Neural progenitor cell (in vitro differentiated cells): ENCODE data around the gene RAB11FIP2. TPM values are rescaled to one million over a fixed set of nuclear protein-coding genes. Genes with fewer than 3 reads are reported as not detected.

ENCODE experiments used
- DNase-seq: peaks from one replicate; pipeline ENCODE4 v3.0.0-alpha.2; 2016; ENCODE audit warnings: low spot score
- H2AFZ ChIP-seq: fragments of 200-600 bp; sonication (generic); replicated peaks from 2 replicates; pipeline ENCODE4 v1.6.1; 2016; ENCODE audit warnings: antibody characterized with exemption
- H3F3A ChIP-seq: fragments of 200-600 bp; sonication (generic); 2 replicates; pipeline ENCODE4 v1.6.1; 2016; ENCODE audit warnings: antibody characterized with exemption, low read depth
- H3K27ac ChIP-seq: fragments of 200-600 bp; sonication (generic); 2 replicates; pipeline ENCODE4 v1.5.1; 2016; ENCODE audit warnings: mild to moderate bottlenecking
- H3K27me3 ChIP-seq: fragments of 200-600 bp; sonication (generic); 2 replicates; pipeline ENCODE4 v1.6.1; 2016; ENCODE audit warnings: mild to moderate bottlenecking, moderate library complexity
- H3K36me3 ChIP-seq: fragments of 200-600 bp; sonication (generic); 2 replicates; pipeline ENCODE4 v1.5.1; 2016
- H3K4me1 ChIP-seq: fragments of 200-600 bp; sonication (generic); 2 replicates; pipeline ENCODE4 v1.6.1; 2016; ENCODE audit warnings: mixed run types
- H3K4me2 ChIP-seq: fragments of 200-600 bp; sonication (generic); 2 replicates; pipeline ENCODE4 v1.6.1; 2016
- H3K4me3 ChIP-seq: fragments of 200-600 bp; sonication (generic); 2 replicates; pipeline ENCODE4 v1.5.1; 2016
- H3K79me2 ChIP-seq: fragments of 200-600 bp; sonication (generic); 2 replicates; pipeline ENCODE4 v1.6.1; 2016; ENCODE audit warnings: low read depth
- H3K9ac ChIP-seq: fragments of 200-600 bp; sonication (generic); 2 replicates; pipeline ENCODE4 v1.6.1; 2016
- H3K9me3 ChIP-seq: fragments of 200-600 bp; sonication (generic); 2 replicates; pipeline ENCODE4 v1.5.1; 2016; ENCODE audit warnings: low read depth
- H4K20me1 ChIP-seq: fragments of 200-600 bp; sonication (generic); 2 replicates; pipeline ENCODE4 v1.6.1; 2016; ENCODE audit warnings: low read depth
- H3K27ac Mint-ChIP-seq: 3 replicates; pipeline ENCODE4 v1.8.0; 2021; ENCODE audit warnings: mixed read lengths
- H3K27me3 Mint-ChIP-seq: 2 replicates; pipeline ENCODE4 v1.8.0; 2022; ENCODE audit warnings: low read depth, mild to moderate bottlenecking, inconsistent platforms, moderate library complexity, mixed read lengths; ENCODE audit not compliant: insufficient read depth
- H3K36me3 Mint-ChIP-seq: 3 replicates; pipeline ENCODE4 v1.8.0; 2021; ENCODE audit warnings: mixed read lengths
- H3K4me1 Mint-ChIP-seq: 3 replicates; pipeline ENCODE4 v1.8.0; 2021; ENCODE audit warnings: mixed read lengths
- H3K4me3 Mint-ChIP-seq: 3 replicates; pipeline ENCODE4 v1.8.0; 2021; ENCODE audit warnings: mild to moderate bottlenecking, moderate library complexity, mixed read lengths
- H3K9me3 Mint-ChIP-seq: 3 replicates; pipeline ENCODE4 v1.8.0; 2020; ENCODE audit warnings: mixed read lengths
- CTCF ChIP-seq: fragments of 200-600 bp; sonication (generic); IDR thresholded peaks from 2 replicates; pipeline ENCODE4 v1.5.1; 2017; ENCODE audit warnings: antibody characterized with exemption, mild to moderate bottlenecking
- EZH2 ChIP-seq: fragments of 200-600 bp; sonication (generic); IDR thresholded peaks from 2 replicates; pipeline ENCODE4 v1.6.1; 2017; ENCODE audit warnings: antibody characterized with exemption, mild to moderate bottlenecking, moderate library complexity
- EZH2phosphoT487 ChIP-seq: fragments of 200-600 bp; sonication (generic); IDR thresholded peaks from 2 replicates; pipeline ENCODE4 v1.6.1; 2017; ENCODE audit warnings: antibody characterized with exemption
- total RNA-seq: library from RNA; depleted of rRNA; stranded (reverse); fragments of >200 nt; gene quantifications from 2 replicates; pipeline ENCODE4 v1.2.3, GENCODE V29; 2015; ENCODE audit warnings: low replicate concordance

The RAB11FIP2 gene
- total RNA-seq, 1 donor from 2014 or later: 50.7 TPM

GRCh38 chr10:118042336-118042735 is 4.4 kb downstream of the RAB11FIP2 start:
- no peak for TF ChIP-seq EZH2phosphoT487
- TF ChIP-seq EZH2: no peak
- TF ChIP-seq CTCF: no peak
- Histone ChIP-seq H3K9me3 (no peaks in the 10 kb centered on the region), H3F3A (peaks cover 32% of the 10 kb centered on the region), H3K27me3 (no peaks in the 10 kb centered on the region), H4K20me1 (no peaks in the 10 kb centered on the region), H2AFZ (no peak overlapping the region), H3K36me3 (no peaks in the 10 kb centered on the region), H3K4me3 (no peak overlapping the region), H3K27ac (no peak overlapping the region), H3K4me1 (peaks cover 44% of the 10 kb centered on the region), H3K4me2 (peak overlapping the region; percentile 91), H3K79me2 (peaks cover 80% of the 10 kb centered on the region), H3K9ac (no peak overlapping the region)
- Mint-ChIP-seq H3K27ac (no peak overlapping the region), H3K4me1 (peaks cover 33% of the 10 kb centered on the region), H3K36me3 (peaks cover 1% of the 10 kb centered on the region), H3K9me3 (no peaks in the 10 kb centered on the region), H3K27me3 (no peaks in the 10 kb centered on the region), H3K4me3 (no peak overlapping the region)
- DNase-seq: no peak

GRCh38 chr10:118041316-118041715 is 5.4 kb downstream of the RAB11FIP2 start:
- H3K9me3 Mint-ChIP-seq: no peaks in the 10 kb centered on the region
- no peak overlapping the region for H3K27ac Mint-ChIP-seq
- Histone ChIP-seq H3K4me2 (no peak overlapping the region), H3K9me3 (no peaks in the 10 kb centered on the region), H3F3A (peaks cover 21% of the 10 kb centered on the region), H2AFZ (no peak overlapping the region), H3K4me1 (peaks cover 44% of the 10 kb centered on the region), H3K27ac (no peak overlapping the region), H3K79me2 (peaks cover 90% of the 10 kb centered on the region), H3K27me3 (no peaks in the 10 kb centered on the region), H3K9ac (no peak overlapping the region), H3K36me3 (no peaks in the 10 kb centered on the region), H4K20me1 (no peaks in the 10 kb centered on the region), H3K4me3 (no peak overlapping the region)
- DNase-seq: no peak
- peaks cover 4% of the 10 kb centered on the region for H3K36me3 Mint-ChIP-seq
- no peaks in the 10 kb centered on the region for H3K27me3 Mint-ChIP-seq
- no peak for TF ChIP-seq EZH2phosphoT487
- no peak for TF ChIP-seq EZH2
- no peak for TF ChIP-seq CTCF
- no peak overlapping the region for H3K4me3 Mint-ChIP-seq
- peaks cover 30% of the 10 kb centered on the region for H3K4me1 Mint-ChIP-seq

- no peak overlapping the region for H2AFZ ChIP-seq
- H3K36me3 Mint-ChIP-seq: peaks cover 10% of the 10 kb centered on the region
- no peak for DNase-seq
These were observed 10.4 kb downstream of the RAB11FIP2 start for GRCh38 chr10:118036281-118036875.

More at GRCh38 chr10:118036281-118036875, 10.4 kb downstream of the RAB11FIP2 start:
- no peaks in the 10 kb centered on the region for H3K9me3 Mint-ChIP-seq
- peaks cover 8% of the 10 kb centered on the region for H3K4me1 ChIP-seq
- no peak overlapping the region for H3K4me2 ChIP-seq
- no peak overlapping the region for H3K27ac Mint-ChIP-seq
- no peak overlapping the region for H3K27ac ChIP-seq
- H3K4me1 Mint-ChIP-seq: peaks cover 6% of the 10 kb centered on the region
- H3F3A ChIP-seq: no peaks in the 10 kb centered on the region
- peaks cover 53% of the 10 kb centered on the region for H3K79me2 ChIP-seq
- H3K27me3 ChIP-seq: no peaks in the 10 kb centered on the region
- no peak overlapping the region for H3K9ac ChIP-seq
- TF ChIP-seq EZH2phosphoT487: no peak
- TF ChIP-seq CTCF: no peak
- TF ChIP-seq EZH2: no peak
- H3K9me3 ChIP-seq: no peaks in the 10 kb centered on the region
- H3K4me3 Mint-ChIP-seq: no peak overlapping the region
- no peak overlapping the region for H3K4me3 ChIP-seq
- H3K27me3 Mint-ChIP-seq: no peaks in the 10 kb centered on the region
- H4K20me1 ChIP-seq: no peaks in the 10 kb centered on the region
- H3K36me3 ChIP-seq: no peaks in the 10 kb centered on the region
